Adrenal gland (tissue), 5 donors: ENCODE data around the gene CPSF4.

Experiments used
- CTCF ChIP-seq, 6 experiments: fragments of 450-650 bp in 4 of 6; fragments of 200-600 bp in 2 of 6; sonication (generic) in 1 of 6; IDR thresholded peaks; 1 replicate in 5 of 6; 2 replicates in 1 of 6; pipeline versions ENCODE4 v1.5.1 to v1.8.0; 2016 to 2021; ENCODE audit warnings: antibody characterized with exemption in 6 of 6, mild to moderate bottlenecking in 2 of 6, moderate library complexity in 1 of 6
- POLR2A ChIP-seq, 2 donors: fragments of 450-650 bp; IDR thresholded peaks; one replicate each; pipeline ENCODE4 v1.6.1; 2017; ENCODE audit warnings: antibody characterized with exemption in 2 of 2, mild to moderate bottlenecking in 2 of 2, moderate library complexity in 1 of 2
- donor health status: DM: no; HTN: no; CAD: no.

GRCh38 chr7:99473315-99473596, 34.5 kb downstream of the CPSF4 start:
- TF ChIP-seq POLR2A (IDR thresholded peaks at IDR 0.05) (no peak), CTCF (IDR thresholded peaks at IDR 0.05) (no peak)
